ENCODE results near the gene CACNA2D3. TPM values are rescaled to one million over a fixed set of nuclear protein-coding genes. Genes with fewer than 3 reads are reported as not detected.
"Not testable (repeated sequence)": the region's sequence is repeated elsewhere in the genome, so short reads cannot be mapped to it uniquely, and the experiment has no call there.

Gene CACNA2D3
- total RNA-seq, 2 experiments from 2014 or later: not detected

- H3K4me3 ChIP-seq (ENCODE audit: low read depth, low read length, poor library complexity, severe bottlenecking): no peak overlapping the region
- no peak overlapping the region for H3K4me2 ChIP-seq (ENCODE audit: low read length)
- DNase-seq (ENCODE audit: low spot score): no peak
- H3K79me2 ChIP-seq (ENCODE audit: insufficient read depth, low read depth, low read length): no peaks in the 10 kb centered on the region
- H3K9me3 ChIP-seq (ENCODE audit: low read length): no peaks in the 10 kb centered on the region
- no peak overlapping the region for H3K27ac ChIP-seq (ENCODE audit: low read depth, low read length, poor library complexity, severe bottlenecking)
- ChIA-PET POLR2A (interaction anchor here (0.5 kb wide), 1 partner anchor 44 kb away, joined by 12 read pairs; no protein-coding TSS in a partner anchor), CTCF (ENCODE audit: unreplicated experiment) (no interaction called here)
- intact Hi-C loops (cut with micrococcal nuclease; ENCODE audit: unreplicated experiment): no loop called here
- no peaks in the 10 kb centered on the region for H3K9me2 ChIP-seq (ENCODE audit: insufficient read depth, low read length)
- H4K20me1 ChIP-seq (ENCODE audit: insufficient read depth, low read length): no peaks in the 10 kb centered on the region
- no peaks in the 10 kb centered on the region for H3K4me1 ChIP-seq (ENCODE audit: insufficient read depth, low read length, poor library complexity, severe bottlenecking)
- no TSS peak for BruUV-seq (replicated peaks)
- H2AFZ ChIP-seq (ENCODE audit: low read length): no peak overlapping the region
- no peaks in the 10 kb centered on the region for H3K36me3 ChIP-seq (ENCODE audit: insufficient read depth, low read length)
- no peak for TF ChIP-seq EZH2phosphoT487 (IDR thresholded peaks at IDR 0.05; ENCODE audit: borderline replicate concordance, low read depth, low read length)
- TF ChIP-seq, protein P1, sequence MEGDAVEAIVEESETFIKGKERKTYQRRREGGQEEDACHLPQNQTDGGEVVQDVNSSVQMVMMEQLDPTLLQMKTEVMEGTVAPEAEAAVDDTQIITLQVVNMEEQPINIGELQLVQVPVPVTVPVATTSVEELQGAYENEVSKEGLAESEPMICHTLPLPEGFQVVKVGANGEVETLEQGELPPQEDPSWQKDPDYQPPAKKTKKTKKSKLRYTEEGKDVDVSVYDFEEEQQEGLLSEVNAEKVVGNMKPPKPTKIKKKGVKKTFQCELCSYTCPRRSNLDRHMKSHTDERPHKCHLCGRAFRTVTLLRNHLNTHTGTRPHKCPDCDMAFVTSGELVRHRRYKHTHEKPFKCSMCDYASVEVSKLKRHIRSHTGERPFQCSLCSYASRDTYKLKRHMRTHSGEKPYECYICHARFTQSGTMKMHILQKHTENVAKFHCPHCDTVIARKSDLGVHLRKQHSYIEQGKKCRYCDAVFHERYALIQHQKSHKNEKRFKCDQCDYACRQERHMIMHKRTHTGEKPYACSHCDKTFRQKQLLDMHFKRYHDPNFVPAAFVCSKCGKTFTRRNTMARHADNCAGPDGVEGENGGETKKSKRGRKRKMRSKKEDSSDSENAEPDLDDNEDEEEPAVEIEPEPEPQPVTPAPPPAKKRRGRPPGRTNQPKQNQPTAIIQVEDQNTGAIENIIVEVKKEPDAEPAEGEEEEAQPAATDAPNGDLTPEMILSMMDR (conservative IDR thresholded peaks at IDR 0.05; ENCODE audit: low read length): no peak
Measured at GRCh38 chr3:54633444-54634121, 511.2 kb downstream of the CACNA2D3 start.

DNA sequence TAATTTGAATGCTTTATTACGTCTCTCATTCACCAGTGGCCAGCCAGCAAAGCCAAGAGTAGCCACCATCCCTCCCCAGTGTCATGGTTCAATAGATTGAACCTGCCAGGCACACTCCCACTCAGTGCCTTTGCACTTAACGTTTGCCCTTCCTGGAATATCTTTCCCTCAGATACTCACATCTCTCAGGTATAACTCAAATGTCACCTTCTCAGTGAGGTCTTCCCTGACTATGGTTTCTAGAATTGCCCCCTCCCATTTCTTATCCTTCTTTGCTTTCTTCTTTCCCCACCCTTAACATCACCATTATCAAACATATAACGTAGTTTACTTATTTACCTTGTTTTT, 511.7 kb downstream of the CACNA2D3 start:
- Histone ChIP-seq H3K4me3 (ENCODE audit: low read depth, low read length, poor library complexity, severe bottlenecking) (no peak overlapping the region), H3K4me1 (ENCODE audit: insufficient read depth, low read length, poor library complexity, severe bottlenecking) (no peaks in the 10 kb centered on the region), H3K4me2 (ENCODE audit: low read length) (no peak overlapping the region), H3K79me2 (ENCODE audit: insufficient read depth, low read depth, low read length) (no peaks in the 10 kb centered on the region), H4K20me1 (ENCODE audit: insufficient read depth, low read length) (no peaks in the 10 kb centered on the region), H3K27ac (ENCODE audit: low read depth, low read length, poor library complexity, severe bottlenecking) (no peak overlapping the region), H3K36me3 (ENCODE audit: insufficient read depth, low read length) (no peaks in the 10 kb centered on the region), H3K9me2 (ENCODE audit: insufficient read depth, low read length) (no peaks in the 10 kb centered on the region), H3K9me3 (ENCODE audit: low read length) (no peaks in the 10 kb centered on the region), H2AFZ (ENCODE audit: low read length) (no peak overlapping the region)
- no peak for TF ChIP-seq EZH2phosphoT487 (IDR thresholded peaks at IDR 0.05; ENCODE audit: borderline replicate concordance, low read depth, low read length)
- TF ChIP-seq, protein P1 (conservative IDR thresholded peaks at IDR 0.05; ENCODE audit: low read length): no peak
- DNase-seq (ENCODE audit: low spot score): no peak
- BruUV-seq (replicated peaks): no TSS peak
- intact Hi-C loops (cut with micrococcal nuclease; ENCODE audit: unreplicated experiment): no loop called here
- POLR2A ChIA-PET: no interaction called here
- CTCF ChIA-PET (ENCODE audit: unreplicated experiment): no interaction called here

DNA sequence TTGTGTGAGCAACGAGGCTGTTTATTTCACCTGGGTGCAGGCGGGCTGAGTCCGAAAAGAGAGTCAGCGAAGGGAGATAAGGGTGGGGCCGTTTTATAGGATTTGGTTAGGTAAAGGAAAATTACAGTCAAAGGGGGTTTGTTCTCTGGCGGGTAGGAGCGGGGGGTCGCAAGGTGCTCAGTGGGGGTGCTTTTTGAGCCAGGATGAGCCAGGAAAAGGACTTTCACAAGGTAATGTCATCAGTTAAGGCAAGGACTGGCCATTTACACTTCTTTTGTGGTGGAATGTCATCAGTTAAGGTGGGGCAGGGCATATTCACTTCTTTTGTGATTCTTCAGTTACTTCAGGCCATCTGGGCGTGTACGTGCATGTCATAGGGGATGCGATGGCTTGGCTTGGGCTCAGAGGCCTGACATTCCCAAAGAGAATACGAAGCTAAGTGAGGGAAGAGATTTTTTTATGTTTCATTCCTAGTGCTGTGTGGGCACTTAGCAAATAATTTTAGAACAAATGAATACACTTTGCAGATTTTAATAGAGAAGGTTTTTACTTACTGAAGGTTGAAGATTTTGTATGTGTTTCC, 517.5 kb downstream of the CACNA2D3 start:
- DNase-seq (ENCODE audit: low spot score); H3K36me3 ChIP-seq (ENCODE audit: insufficient read depth, low read length); H4K20me1 ChIP-seq (ENCODE audit: insufficient read depth, low read length); H3K9me2 ChIP-seq (ENCODE audit: insufficient read depth, low read length); H3K9me3 ChIP-seq (ENCODE audit: low read length); H3K79me2 ChIP-seq (ENCODE audit: insufficient read depth, low read depth, low read length); intact Hi-C loops (cut with micrococcal nuclease; ENCODE audit: unreplicated experiment); H3K27ac ChIP-seq (ENCODE audit: low read depth, low read length, poor library complexity, severe bottlenecking); BruUV-seq (replicated peaks); H3K4me3 ChIP-seq (ENCODE audit: low read depth, low read length, poor library complexity, severe bottlenecking); H3K4me2 ChIP-seq (ENCODE audit: low read length); CTCF ChIA-PET (ENCODE audit: unreplicated experiment); POLR2A ChIA-PET; H3K4me1 ChIP-seq (ENCODE audit: insufficient read depth, low read length, poor library complexity, severe bottlenecking); H2AFZ ChIP-seq (ENCODE audit: low read length): not testable (repeated sequence)
